Measurements from ENCODE around the gene MYO16.

GRCh38 chr13:109246001-109246400 lies 616.6 kb downstream of the MYO16 start:
- no peak for TF ChIP-seq CTCF (IDR thresholded peaks at IDR 0.05)
- TF ChIP-seq KDM5A (IDR thresholded peaks at IDR 0.05): no peak
- TF ChIP-seq KDM1A (IDR thresholded peaks at IDR 0.05; ENCODE audit: low read depth): no peak
- no peak for TF ChIP-seq MYC (IDR thresholded peaks at IDR 0.05; ENCODE audit: borderline replicate concordance, low read length)
- no peak for TF ChIP-seq ZSCAN20 (CRISPR knock-in tag; IDR thresholded peaks at IDR 0.05)
- no peak for TF ChIP-seq HDAC2 (IDR thresholded peaks at IDR 0.05)
- no peak for TF ChIP-seq MAX (IDR thresholded peaks at IDR 0.05)
- no peak for TF ChIP-seq NFE2L2 (conservative IDR thresholded peaks at IDR 0.05; ENCODE audit: low read length)
- no peak for TF ChIP-seq HEYL (CRISPR knock-in tag; IDR thresholded peaks at IDR 0.05)
- no peak for TF ChIP-seq PHF8 (IDR thresholded peaks at IDR 0.05; ENCODE audit: borderline replicate concordance, low read depth)
- no peak for TF ChIP-seq POLR2A (IDR thresholded peaks at IDR 0.05; ENCODE audit: low read length)
- TF ChIP-seq EP300 (IDR thresholded peaks at IDR 0.05): no peak
- no peak for TF ChIP-seq SMC3 (IDR thresholded peaks at IDR 0.05)
